Measurements from ENCODE around the gene CPNE2. TPM values are rescaled to one million over a fixed set of nuclear protein-coding genes. Genes with fewer than 3 reads are reported as not detected.

Gene CPNE2
- total RNA-seq, 1 donor: 11.6 TPM

- Histone ChIP-seq H3K9me3 (ENCODE audit: low read depth, low read length) (no peaks in the 10 kb centered on the region), H2AFZ (ENCODE audit: low read length) (no peak overlapping the region), H3K4me1 (ENCODE audit: insufficient read depth, low read length) (no peaks in the 10 kb centered on the region), H4K20me1 (ENCODE audit: insufficient read depth, low read length) (peaks cover 3% of the 10 kb centered on the region), H3K27me3 (ENCODE audit: insufficient read depth, low read length) (no peaks in the 10 kb centered on the region), H3K27ac (ENCODE audit: low read depth, low read length) (no peak overlapping the region), H3K36me3 (ENCODE audit: insufficient read depth, low read length) (peaks cover 31% of the 10 kb centered on the region), H3K4me2 (ENCODE audit: insufficient read depth, low read length) (no peak overlapping the region), H3K4me3 (ENCODE audit: insufficient read depth, low read length) (no peak overlapping the region), H3K79me2 (ENCODE audit: insufficient read depth, low read length) (no peaks in the 10 kb centered on the region)
- no peak for DNase-seq (ENCODE audit: insufficient read length, low spot score, missing footprints)
- no peak for TF ChIP-seq CTCF (IDR thresholded peaks at IDR 0.05; ENCODE audit: extremely low read depth, low read depth, low read length)
These were observed 71.5 kb downstream of the CPNE2 start for GRCh38 chr16:57163842-57164241.

GRCh38 chr16:57165483-57165882 lies 73.1 kb downstream of the CPNE2 start:
- H4K20me1 ChIP-seq (ENCODE audit: insufficient read depth, low read length): peaks cover 3% of the 10 kb centered on the region
- H3K79me2 ChIP-seq (ENCODE audit: insufficient read depth, low read length): no peaks in the 10 kb centered on the region
- H3K9me3 ChIP-seq (ENCODE audit: low read depth, low read length): no peaks in the 10 kb centered on the region
- no peak overlapping the region for H3K4me3 ChIP-seq (ENCODE audit: insufficient read depth, low read length)
- no peak for DNase-seq (ENCODE audit: insufficient read length, low spot score, missing footprints)
- no peak overlapping the region for H3K27ac ChIP-seq (ENCODE audit: low read depth, low read length)
- no peaks in the 10 kb centered on the region for H3K4me1 ChIP-seq (ENCODE audit: insufficient read depth, low read length)
- no peak overlapping the region for H3K4me2 ChIP-seq (ENCODE audit: insufficient read depth, low read length)
- no peaks in the 10 kb centered on the region for H3K27me3 ChIP-seq (ENCODE audit: insufficient read depth, low read length)
- H3K36me3 ChIP-seq (ENCODE audit: insufficient read depth, low read length): peaks cover 37% of the 10 kb centered on the region
- no peak for TF ChIP-seq CTCF (IDR thresholded peaks at IDR 0.05; ENCODE audit: extremely low read depth, low read depth, low read length)
- H2AFZ ChIP-seq (ENCODE audit: low read length): no peak overlapping the region

- no peak overlapping the region for H3K4me2 ChIP-seq (ENCODE audit: insufficient read depth, low read length)
- no peak overlapping the region for H3K4me3 ChIP-seq (ENCODE audit: insufficient read depth, low read length)
- no peaks in the 10 kb centered on the region for H3K9me3 ChIP-seq (ENCODE audit: low read depth, low read length)
- H4K20me1 ChIP-seq (ENCODE audit: insufficient read depth, low read length): peaks cover 3% of the 10 kb centered on the region
- H3K4me1 ChIP-seq (ENCODE audit: insufficient read depth, low read length): no peaks in the 10 kb centered on the region
- H3K27me3 ChIP-seq (ENCODE audit: insufficient read depth, low read length): no peaks in the 10 kb centered on the region
- no peaks in the 10 kb centered on the region for H3K79me2 ChIP-seq (ENCODE audit: insufficient read depth, low read length)
- no peak for DNase-seq (ENCODE audit: insufficient read length, low spot score, missing footprints)
- TF ChIP-seq CTCF (IDR thresholded peaks at IDR 0.05; ENCODE audit: extremely low read depth, low read depth, low read length): no peak
- H3K36me3 ChIP-seq (ENCODE audit: insufficient read depth, low read length): peaks cover 38% of the 10 kb centered on the region
- H3K27ac ChIP-seq (ENCODE audit: low read depth, low read length): no peak overlapping the region
- no peak overlapping the region for H2AFZ ChIP-seq (ENCODE audit: low read length)
These were observed 73.6 kb downstream of the CPNE2 start for GRCh38 chr16:57165938-57166337.

GRCh38 chr16:57166451-57166850 lies 74.1 kb downstream of the CPNE2 start:
- Histone ChIP-seq H3K79me2 (ENCODE audit: insufficient read depth, low read length) (no peaks in the 10 kb centered on the region), H3K4me3 (ENCODE audit: insufficient read depth, low read length) (no peak overlapping the region), H3K36me3 (ENCODE audit: insufficient read depth, low read length) (peaks cover 43% of the 10 kb centered on the region), H3K27ac (ENCODE audit: low read depth, low read length) (no peak overlapping the region), H4K20me1 (ENCODE audit: insufficient read depth, low read length) (peaks cover 3% of the 10 kb centered on the region), H2AFZ (ENCODE audit: low read length) (no peak overlapping the region), H3K9me3 (ENCODE audit: low read depth, low read length) (no peaks in the 10 kb centered on the region), H3K4me1 (ENCODE audit: insufficient read depth, low read length) (no peaks in the 10 kb centered on the region), H3K4me2 (ENCODE audit: insufficient read depth, low read length) (no peak overlapping the region), H3K27me3 (ENCODE audit: insufficient read depth, low read length) (no peaks in the 10 kb centered on the region)
- DNase-seq (ENCODE audit: insufficient read length, low spot score, missing footprints): no peak
- no peak for TF ChIP-seq CTCF (IDR thresholded peaks at IDR 0.05; ENCODE audit: extremely low read depth, low read depth, low read length)
